Activated CD8-positive, alpha-beta memory T cell treated with anti-CD3 and anti-CD28 coated beads, Interleukin-2, amount 50 U/mL, for 48 hours (primary cell): ENCODE measurements around the gene GHR.
"Not testable (repeated sequence)": the region's sequence is repeated elsewhere in the genome, so short reads cannot be mapped to it uniquely, and the experiment has no call there.

ENCODE experiments used
- DNase-seq: peaks from one replicate; pipeline ENCODE4 v3.0.0-alpha.2; 2020

GHR gene

GRCh38 chr5:42572313-42572712 lies 149.1 kb downstream of the GHR start:
- no peak for DNase-seq

DNA sequence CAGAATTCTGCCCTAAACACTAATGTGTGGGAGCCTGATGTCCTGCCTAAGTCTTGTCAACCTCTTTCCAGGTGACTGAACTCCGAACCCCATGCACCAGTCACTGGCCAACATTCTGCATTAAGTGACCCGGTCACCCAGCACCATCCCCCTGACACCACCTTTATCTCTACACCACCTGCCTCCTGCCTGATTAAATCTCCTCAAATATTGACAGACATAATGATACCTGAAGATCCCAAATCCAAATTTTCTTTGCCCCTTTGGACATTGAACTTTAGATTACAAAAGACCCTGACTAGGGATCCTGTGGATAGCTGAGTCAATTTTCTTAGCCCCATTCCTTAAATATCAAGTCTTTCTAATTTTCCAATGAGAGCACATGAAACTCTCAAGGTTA lies 150.1 kb downstream of the GHR start:
- DNase-seq: no peak

- not testable (repeated sequence) for DNase-seq
Observed at GRCh38 chr5:42575914-42576313, 152.7 kb downstream of the GHR start.

DNA sequence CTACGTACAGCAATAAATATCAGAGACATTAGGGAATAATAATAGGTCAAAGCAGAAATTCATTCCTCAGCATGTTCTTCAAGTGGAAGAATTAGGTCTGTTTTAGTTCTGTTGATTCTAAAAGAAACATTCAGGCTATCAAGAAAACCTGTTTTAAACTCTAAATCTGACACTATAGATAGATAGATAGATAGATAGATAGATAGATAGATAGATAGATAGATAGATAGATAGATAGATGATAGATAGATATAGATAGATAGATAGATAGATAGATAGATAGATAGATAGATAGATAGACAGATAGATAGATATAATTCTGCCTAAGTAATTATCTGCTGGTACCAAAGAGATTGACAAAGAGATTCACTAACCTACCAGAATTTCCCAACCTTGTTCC lies 155.7 kb downstream of the GHR start:
- DNase-seq: not testable (repeated sequence)

- no peak for DNase-seq
Observed at GRCh38 chr5:42579320-42579719, 156.1 kb downstream of the GHR start.

DNA sequence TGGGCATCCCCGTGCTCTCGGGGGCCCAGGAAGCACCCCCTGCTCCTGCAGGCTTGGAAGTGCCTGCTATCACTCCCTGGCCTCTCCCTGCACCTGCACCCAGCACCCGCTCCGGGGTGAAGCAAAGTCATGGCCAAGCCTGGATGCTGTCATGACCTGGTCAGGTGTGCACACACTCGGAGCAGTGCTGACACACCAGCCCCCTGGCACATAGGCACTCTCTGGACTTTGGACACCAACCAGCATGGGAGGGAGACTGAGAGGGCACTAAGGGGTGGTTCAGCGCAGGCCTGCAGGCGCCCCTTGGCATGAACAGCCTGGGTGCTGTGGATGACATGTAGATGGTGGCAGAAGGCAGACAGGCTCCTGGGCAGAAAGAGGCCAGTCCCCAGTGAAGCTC lies 158.6 kb downstream of the GHR start:
- DNase-seq: no peak

- no peak for DNase-seq
Observed at GRCh38 chr5:42582723-42583122, 159.5 kb downstream of the GHR start.

DNA sequence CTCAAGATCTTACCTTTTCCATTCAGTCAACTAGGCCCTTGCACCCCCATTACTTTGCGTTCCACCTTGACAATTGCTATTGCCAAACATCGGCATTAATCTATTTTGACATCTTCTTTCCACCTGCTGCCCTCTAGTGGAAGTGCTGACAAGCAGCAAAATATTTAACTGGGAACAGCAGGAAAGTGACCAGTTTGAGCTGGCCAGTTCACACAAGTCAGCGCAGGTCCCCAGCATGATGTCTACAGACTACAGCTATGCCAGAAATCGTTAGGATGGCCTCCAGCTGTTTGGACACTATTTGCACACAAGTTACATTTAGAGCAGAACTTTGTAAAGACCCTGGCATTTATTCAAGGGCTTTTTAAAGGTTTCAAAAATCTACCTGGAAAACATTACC lies 160.1 kb downstream of the GHR start:
- DNase-seq: no peak

GRCh38 chr5:42586625-42587024 lies 163.4 kb downstream of the GHR start:
- DNase-seq: no peak

- no peak for DNase-seq
Observed at GRCh38 chr5:42587096-42587723, 164.0 kb downstream of the GHR start.

DNA sequence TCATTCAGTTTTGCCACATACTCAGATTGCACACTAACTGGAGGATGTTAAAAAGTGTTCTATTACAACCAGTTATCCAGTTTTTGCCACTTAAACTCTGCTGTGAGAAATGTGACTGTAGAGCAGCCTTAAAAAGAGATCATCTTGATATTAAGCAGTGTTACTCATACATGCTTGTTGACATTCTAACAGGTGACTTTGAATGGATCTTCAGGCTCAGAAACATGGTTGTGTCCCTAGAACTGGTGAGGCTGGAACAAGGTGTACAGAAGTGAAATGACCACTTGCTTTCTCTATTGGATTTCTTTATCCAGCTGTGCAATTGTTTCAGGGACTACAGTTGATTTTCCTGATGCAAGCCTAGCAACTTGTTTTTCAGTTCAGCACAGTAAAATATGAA lies 167.3 kb downstream of the GHR start:
- no peak for DNase-seq

- no peak for DNase-seq
Observed at GRCh38 chr5:42591015-42591414, 167.8 kb downstream of the GHR start.

DNA sequence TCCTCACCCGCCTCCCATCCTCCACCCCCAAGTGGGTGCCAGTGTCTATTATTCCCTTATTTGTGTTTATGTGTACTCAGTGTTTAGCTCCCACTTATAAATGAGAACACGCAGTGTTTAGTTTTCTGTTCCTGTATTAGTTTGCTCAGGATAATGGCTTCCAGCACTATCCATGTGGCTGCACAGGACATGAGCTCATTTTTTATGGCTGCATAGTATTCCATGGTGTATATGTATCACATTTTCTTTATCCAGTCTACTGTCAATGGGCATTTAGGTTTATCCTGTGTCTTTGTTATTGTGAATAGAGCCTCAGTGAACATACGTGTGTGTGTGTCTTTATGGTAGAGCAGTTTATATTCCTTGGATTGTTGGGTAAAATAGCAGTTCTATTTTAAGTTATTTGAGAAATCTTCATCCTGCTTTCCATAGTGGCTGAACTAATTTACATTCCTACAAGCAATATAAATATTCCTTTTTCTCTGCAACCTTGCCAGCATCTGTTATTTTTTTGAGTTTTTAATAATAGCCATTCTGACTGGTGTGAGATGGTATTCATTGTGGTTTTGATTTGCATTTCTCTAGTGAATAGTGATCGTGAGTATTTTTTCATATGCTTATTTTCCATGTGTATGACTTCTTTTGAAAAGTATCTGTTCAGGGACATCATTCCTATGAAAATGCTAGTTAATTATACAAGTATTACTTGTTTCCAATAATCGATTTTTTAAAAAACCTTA lies 169.3 kb downstream of the GHR start:
- DNase-seq: no peak

- DNase-seq: no peak
Observed at GRCh38 chr5:42593591-42593990, 170.4 kb downstream of the GHR start.

DNA sequence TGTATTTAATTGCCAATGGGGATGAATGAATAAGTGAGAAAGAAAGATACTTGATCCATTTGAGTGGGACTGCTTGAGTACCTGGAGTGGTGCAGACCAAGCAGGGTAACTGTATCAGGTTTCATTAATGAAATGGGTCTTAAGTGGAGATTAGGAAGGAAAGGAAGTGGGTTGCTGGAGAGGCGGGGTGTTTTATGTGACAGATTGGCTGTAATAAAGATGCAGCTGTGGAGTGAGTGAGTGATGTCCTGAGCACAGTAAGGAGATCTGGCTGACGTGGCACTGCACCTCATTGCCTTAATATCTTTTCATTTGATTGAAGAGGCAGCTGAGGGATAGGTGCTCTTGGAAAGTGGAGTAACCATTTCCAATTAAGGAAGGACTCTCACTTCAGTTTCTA lies 172.4 kb downstream of the GHR start:
- DNase-seq: no peak

DNA sequence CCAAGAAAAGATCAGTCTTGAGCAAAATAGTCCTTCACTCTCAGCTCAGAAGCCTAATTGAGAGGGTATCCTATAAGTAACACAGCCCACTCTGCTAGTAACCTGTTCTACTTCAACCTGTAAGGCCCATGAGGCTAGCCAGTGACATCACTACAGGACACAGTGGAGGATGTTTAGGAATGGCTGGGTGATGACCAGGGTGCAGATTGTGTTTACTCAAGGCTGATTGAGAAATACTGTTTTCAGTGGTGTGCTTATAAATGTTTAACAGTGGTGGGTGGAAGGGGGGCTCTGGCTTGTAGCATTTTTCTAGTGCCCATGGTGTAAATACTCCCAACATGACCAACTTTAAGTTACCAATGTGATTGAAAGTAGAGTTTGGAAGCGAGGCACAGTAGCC lies 173.6 kb downstream of the GHR start:
- no peak for DNase-seq

DNA sequence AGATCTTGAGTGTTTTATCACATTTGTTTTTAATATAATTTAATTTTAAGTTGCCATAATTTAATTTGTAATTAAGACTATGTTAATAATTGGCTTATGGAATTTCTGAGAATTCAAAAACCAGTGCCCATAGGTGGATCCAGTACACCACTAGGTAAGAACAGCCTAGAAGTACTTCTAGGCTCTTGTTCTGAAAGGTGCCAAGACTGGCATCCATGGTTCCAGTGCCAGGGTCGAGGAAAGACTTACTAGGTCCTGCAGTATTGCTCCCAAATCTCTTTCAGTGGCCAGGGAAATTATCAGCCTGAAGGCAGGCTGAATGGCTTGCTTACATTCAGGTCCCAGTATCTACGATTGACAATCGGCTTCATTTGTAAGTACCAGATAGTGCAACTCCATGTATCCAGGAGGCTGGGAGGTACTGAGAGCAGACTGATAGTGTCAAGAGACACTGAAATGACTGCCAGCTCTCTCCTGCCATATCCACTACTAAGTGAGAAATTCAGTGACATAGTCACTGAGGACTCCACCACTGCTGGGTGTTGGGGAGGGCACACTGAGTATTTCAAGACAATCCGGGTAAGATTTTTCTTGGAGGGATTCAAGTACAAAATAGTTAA lies 174.2 kb downstream of the GHR start:
- DNase-seq: no peak

DNA sequence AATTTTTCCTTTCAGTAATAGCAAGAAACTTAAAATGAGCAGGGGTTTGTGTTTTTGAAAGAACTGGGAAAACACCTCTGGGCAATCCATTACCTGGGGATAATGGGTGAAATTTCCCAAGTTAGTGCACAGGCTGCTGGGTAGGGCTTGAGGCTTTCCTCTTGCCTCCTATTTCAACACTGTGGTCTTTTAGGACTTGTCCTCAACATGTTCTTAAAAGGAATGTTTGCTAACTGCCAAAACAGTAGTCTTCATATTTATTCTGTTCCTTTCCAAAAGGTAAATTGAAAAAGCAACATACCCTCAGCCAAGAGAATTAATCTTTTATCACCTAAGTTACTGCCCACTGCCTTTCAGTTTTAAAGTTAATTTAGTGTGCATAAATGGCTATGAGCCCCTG lies 175.1 kb downstream of the GHR start:
- no peak for DNase-seq

DNA sequence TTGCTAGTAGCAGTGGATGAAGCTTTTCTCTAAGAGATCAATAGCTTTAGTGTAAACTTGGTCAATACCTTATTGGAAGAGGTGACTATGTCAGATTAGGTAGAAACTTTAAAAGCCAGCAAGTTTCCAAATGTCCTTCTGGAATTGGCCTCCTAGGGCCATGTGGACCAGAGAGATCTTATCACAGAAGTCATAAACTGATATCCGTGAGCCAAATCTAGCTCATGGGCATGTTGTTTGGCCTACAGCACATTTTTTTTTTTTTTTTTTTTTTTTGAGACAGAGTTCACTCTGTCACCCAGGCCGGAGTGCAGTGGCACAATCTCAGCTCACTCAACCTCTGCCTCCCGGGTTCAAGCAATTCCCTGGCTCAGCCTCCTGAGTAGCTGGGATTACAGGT lies 175.9 kb downstream of the GHR start:
- DNase-seq: no peak

GRCh38 chr5:42600441-42600840 lies 177.2 kb downstream of the GHR start:
- no peak for DNase-seq

DNA sequence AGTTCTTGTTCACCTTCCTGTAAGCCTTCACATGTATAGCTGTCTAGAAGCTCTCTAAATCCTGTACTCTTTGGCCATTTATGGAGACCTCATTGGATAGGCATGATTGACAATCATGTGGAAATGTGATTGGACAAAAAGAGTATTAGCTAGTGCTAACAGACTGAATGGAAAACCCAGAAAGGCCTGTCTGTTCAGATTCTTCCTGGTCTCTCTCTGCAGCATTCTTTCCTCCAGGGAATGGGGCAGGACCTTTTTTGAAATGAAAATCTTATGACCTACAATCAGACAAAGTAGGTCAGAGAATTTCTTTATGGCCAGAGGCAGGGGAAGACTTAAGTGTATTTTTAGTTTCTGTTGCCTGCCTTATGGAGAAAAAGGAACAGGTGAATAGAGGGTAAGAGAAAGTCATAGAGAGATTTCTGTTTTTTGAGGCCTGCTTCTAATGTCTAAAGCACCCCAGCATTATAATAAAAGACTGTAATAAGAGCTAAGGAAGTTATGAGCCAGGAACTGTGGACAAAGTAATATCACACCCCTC lies 181.0 kb downstream of the GHR start:
- DNase-seq: no peak

GRCh38 chr5:42605490-42605889 lies 182.3 kb downstream of the GHR start:
- DNase-seq: no peak

GRCh38 chr5:42606464-42606869 lies 183.2 kb downstream of the GHR start:
- no peak for DNase-seq

- DNase-seq: no peak
Observed at GRCh38 chr5:42611437-42611836, 188.2 kb downstream of the GHR start.
